HG03159 (cell line): ENCODE data around the gene SCG2.

Experiments
- ATAC-seq: cut with Tn5 transposase; IDR thresholded peaks from one replicate; pipeline ENCODE4 v1.9.1; 2021; ENCODE audit warnings: mild to moderate bottlenecking, moderate library complexity; ENCODE audit not compliant: unreplicated experiment

Gene SCG2, protein sequence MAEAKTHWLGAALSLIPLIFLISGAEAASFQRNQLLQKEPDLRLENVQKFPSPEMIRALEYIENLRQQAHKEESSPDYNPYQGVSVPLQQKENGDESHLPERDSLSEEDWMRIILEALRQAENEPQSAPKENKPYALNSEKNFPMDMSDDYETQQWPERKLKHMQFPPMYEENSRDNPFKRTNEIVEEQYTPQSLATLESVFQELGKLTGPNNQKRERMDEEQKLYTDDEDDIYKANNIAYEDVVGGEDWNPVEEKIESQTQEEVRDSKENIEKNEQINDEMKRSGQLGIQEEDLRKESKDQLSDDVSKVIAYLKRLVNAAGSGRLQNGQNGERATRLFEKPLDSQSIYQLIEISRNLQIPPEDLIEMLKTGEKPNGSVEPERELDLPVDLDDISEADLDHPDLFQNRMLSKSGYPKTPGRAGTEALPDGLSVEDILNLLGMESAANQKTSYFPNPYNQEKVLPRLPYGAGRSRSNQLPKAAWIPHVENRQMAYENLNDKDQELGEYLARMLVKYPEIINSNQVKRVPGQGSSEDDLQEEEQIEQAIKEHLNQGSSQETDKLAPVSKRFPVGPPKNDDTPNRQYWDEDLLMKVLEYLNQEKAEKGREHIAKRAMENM

DNA sequence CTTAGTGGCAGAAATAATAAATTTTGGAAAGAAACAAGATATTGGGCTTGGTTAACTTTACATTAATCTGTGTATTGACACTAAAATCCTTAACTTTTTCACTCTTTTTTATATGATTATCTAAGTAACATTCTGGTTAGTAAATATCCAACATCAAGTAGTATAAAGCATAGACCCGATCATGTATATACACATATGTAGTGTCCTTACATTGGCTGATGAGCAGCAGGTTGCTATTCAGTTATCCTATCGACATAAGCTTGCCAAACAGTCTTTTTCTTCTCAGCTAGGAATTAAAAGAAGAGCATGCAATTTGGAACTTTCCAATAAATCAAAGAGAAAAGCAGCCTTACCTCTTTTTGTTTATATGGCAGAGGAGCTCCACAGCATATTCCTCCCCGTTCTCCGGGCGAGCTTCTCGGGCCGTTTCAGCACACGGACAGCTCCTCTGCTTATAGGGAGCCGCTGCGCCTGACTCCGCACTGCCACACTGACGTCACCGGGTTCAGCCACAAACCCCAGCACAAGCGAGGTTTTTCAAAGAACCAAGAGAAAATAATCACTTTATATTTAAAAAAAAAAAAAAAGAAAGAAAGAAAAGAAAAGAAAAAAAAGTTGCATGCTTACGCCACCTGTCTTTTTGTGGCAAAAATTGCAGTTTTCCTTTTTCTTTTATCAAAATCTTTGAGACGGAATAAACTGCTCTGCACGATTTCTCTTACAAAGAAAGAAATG lies at the start of gene SCG2:
Gene SCG2 (minus strand): TSS at position 430 of the 735 bp plus-strand sequence. CDS start 3,079 bp downstream, outside the sequence.
- peak; percentile 96 for ATAC-seq

DNA sequence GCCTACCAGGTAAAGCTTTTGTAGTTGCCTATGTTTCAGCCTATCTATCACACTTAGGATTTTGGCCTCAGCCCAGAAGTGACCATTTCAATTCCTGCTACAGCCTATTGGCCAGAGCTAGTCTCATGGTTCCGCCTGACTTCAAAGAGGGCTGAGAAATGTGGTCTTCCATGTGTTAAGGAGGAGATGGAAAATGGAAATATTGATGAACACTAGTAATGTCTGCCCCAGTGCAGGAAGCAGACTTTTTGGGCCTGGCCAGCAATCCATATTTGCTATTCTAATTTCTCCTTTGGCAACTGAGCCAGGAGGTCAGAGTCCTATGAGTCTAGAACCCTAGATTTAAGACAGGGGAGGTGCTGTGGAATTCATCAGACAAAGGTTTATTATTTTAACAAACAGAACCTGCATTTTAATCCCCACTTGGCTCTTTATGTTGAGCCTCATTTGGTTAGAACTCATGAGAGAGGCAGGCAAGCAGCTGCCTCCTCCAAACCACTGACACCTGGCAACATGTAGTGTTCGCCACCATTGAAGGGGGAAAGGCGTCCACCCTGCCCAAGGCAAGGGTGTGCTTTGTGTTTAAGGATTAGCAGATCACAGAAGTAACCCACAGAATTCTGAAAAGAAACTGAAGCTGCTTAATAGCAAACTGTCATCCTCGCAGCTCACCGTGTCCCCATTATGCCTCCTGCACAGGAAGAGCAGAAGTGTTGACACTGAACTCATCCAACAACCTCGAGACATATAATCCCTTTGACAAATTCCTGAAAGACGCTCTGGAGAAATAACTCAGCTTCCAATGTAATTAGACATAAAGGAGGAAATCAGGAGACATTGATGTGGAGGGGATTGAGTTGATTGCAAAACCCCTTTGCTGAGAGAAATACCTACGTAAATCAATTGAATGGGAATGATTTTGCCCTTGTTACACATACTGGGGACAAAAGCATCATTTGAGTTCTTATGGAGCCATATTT lies 47.7 kb upstream of the SCG2 start:
- no peak for ATAC-seq

GRCh38 chr2:223648755-223649154 lies 46.6 kb upstream of the SCG2 start:
- no peak for ATAC-seq

DNA sequence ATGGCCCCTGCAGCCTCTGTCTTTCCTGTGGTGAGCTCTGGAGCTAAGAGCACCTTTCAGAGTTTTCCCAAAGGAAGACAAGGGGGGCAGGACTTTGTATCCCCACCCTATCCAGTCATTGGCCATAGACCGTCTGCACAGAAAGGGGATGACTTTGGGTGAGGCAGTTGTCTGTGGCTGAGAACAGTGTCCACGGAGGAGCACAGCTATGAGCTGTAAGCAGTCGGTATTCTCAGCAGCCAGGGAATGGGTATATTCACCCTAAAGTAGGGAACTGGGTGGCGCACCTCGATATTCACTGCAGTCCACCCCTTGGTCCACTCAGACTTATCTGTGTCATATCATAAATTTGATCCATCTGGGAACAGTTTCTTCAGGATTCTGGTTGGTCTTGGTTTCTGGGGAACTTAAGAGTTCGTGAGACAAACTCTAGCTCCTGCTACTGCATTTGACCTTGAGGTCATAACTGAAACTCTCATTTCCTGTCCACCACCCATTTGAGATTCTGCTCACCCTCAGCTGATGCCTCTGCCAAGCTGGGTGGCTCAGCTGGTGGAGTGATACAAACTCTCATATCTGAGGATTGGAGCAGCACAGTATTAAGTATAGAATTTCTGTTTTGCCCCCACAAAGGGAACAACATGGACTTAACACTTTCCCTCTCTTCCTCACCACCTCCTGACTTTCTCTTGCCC lies 45.2 kb upstream of the SCG2 start:
- ATAC-seq, result peak; percentile 90

- ATAC-seq, result no peak
Observed at GRCh38 chr2:223644136-223644535, 42.0 kb upstream of the SCG2 start.

DNA sequence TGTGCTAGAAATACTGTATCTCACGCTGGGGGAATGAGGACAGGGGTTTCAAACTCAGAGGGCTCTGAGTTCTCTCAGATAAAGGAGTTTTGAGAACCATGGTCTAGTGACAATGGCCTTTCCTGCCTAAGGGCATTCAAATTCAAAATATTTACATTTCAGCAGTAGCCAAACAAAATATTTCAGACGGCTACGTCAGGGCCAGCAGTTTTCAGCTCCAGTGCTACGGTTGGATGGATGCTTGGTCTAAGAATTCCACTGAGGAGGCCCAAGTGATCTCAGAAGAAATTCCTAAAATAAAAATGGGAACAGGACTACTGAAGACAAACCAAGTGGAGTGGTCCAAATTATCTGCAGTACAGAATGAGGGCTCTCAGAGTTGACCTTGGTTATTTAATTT lies 41.1 kb upstream of the SCG2 start:
- no peak for ATAC-seq

GRCh38 chr2:223642506-223642905 lies 40.3 kb upstream of the SCG2 start:
- ATAC-seq, result no peak

GRCh38 chr2:223641082-223641481 lies 38.9 kb upstream of the SCG2 start:
- ATAC-seq, result no peak

GRCh38 chr2:223635080-223635479 lies 32.9 kb upstream of the SCG2 start:
- ATAC-seq, result no peak

DNA sequence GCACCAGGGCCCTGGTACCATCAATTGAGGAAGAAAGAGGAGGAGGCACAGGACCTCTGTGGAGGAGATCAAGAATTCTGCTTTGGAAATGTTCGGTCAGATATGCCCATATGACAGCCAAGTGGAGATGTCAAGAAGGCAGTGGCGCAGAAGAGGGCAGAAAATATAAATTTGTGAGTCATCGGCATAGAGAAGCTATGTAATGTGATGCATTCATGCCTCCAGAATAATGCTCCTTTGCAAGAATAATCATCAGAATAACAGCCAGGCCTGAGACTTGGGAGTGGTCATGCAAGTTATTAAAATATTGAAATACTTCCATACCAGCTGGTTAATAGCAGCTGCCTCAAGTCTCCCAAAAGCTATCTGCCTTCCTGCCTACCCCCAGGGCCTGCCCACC lies 32.1 kb upstream of the SCG2 start:
- no peak for ATAC-seq

DNA sequence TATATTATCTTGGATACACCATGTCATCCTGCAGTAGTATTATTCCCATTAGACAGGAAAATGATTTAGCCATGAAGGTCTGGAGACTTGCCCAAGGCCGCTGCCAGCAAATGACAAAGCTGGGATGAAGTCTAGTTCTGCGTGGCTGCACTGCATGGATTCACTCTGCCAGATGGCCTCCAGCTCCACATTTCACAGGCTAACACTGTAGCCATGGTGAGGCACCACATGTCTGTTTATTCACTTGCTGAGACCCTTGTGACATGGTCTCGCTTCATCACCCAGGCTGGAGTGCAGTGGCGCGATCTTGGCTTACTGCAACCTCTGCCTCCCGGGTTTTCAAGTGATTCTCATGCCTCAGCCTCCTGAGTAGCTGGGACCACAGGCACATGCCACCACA lies 31.5 kb upstream of the SCG2 start:
- ATAC-seq, result no peak

DNA sequence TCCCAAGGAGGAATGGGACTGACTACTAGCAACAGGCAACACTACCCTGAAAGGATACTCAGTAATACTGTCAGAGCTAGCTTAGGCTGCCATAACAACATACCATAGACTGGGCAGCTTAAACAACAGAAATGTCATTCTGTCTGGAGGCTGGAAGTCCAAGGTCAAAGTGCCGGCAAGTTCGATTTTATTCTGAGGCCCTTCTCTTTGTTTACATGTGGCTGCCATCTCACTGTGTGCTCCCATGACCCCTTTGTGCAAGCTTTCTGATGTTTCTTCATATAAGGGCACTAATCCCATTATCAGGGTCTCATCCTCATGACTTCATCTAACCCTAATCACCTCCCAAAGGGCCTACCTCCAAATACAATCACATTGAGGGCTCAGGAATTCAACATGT lies 30.7 kb upstream of the SCG2 start:
- no peak for ATAC-seq

DNA sequence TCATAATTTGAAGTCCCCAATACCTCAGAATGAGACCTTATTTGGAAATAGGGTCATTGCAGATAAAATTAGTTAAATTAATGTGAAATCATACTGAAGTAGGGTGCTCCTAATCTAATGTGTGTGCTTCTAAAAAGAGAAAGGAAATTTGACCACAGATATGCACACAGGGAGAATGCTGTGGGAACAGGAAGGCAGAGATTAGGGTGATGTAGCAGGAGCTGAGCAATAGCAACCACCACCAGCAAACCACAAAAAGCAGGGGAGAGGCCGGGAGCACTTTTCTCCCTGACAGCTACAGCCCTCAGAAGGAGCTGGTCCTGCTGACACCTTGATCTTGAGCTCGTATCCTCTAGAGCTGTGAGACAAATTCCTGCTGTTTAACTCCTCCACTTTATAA lies 24.6 kb upstream of the SCG2 start:
- ATAC-seq, result no peak

- ATAC-seq, result no peak
Observed at GRCh38 chr2:223625652-223626051, 23.5 kb upstream of the SCG2 start.

GRCh38 chr2:223621901-223622300 lies 19.7 kb upstream of the SCG2 start:
- ATAC-seq, result no peak

DNA sequence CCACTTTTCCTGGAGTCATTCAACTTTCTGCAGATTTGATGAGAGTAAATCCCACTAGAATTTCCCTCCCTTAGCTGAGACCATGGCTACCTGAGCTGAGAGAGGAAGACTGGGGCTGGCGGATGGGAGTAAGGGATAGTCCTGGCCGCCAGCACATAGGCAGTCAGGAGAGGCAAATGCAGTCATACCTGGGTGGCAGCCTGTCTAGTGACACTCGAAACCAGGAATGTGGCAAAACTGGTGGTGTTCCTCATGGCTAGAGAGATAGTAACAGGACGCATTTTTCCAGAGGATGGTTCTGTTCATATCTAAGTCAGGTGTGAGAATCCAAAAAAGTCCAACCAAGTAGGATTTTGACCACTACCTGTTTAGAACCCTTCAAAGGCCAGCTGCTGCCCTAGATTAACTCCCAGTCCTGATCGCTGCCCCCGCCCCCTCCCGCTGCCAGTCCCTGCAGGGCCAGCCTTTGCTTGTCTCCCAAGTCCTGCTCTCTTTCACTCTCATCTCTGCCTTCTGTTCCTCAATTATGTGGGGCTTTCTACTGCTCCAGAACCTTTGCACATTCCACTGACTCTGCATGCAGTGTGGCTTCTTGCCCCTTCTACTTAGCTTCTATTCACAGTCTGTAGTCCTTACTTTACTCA lies 17.4 kb upstream of the SCG2 start:
- ATAC-seq, result no peak

DNA sequence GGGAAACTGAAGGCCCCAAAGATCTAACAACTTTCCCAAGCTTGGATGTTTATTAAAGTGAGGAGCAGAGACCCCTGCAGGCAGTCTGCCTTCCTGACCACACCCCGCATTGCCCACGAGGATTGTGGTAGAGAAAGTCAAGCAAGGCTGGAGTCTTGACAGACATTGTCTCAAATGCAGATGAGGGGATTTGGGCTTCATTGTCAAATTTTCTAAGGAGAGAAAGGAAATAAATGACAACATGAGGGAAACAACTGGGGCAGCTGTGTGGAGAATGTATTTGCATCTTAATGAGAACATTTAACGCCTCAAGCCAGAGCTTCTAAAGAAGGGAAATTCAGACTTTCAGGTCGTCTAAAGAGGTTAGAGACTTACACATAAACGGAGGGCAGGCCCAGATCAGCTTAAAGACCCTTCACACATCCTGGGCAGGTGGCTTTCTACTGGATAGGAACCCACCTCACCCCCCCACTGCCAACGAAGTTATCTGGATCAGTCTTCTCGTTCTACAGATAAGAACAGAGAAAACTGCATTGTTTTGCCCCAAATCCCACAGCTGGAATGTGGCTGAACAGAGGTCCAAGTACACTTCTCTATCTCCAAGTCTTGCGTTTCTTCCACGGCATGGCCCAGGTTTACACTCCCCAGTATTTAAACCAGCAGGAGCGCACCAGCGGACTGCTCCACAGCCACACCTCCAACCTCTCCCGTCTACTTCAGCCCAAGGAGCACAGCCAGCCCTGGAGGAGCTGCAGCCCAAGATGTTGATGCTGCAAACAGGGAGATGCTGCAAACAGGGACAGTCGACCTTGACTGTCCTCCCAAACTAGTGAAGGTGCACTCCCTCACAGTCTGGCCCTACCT lies 16.2 kb upstream of the SCG2 start:
- ATAC-seq, result no peak

DNA sequence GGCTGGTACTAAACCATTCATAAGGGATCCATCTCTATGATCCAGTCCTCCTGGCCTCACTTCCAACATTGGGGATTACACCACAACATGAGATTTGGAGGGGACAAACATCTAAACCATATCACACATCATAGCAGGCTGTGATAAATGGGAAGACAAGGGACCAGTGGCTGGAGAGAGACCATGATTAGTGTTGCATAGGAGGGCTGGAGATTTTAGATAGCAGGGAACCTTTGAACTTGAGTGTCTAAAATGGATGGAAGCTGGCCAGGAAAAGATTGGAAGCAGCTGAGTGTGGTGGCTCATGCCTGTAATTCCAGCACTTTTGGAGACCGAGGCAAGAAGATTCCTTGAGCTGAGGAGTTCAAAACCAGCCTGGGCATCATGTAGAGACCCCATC lies 12.4 kb upstream of the SCG2 start:
- ATAC-seq, result no peak
